ENCODE results near the gene ANKDD1B.

Gene ANKDD1B

GRCh38 chr5:75627801-75628200 lies 16.5 kb downstream of the ANKDD1B start:
- no peak overlapping the region for H3K27ac ChIP-seq
- TF ChIP-seq CTCF (IDR thresholded peaks at IDR 0.05), result no peak
- no peak overlapping the region for H3K4me3 ChIP-seq
- DNase-seq (ENCODE audit: low spot score), result no peak

- Histone ChIP-seq H3K4me3 (no peak overlapping the region), H3K27ac (no peak overlapping the region)
- no peak for TF ChIP-seq CTCF (IDR thresholded peaks at IDR 0.05)
- DNase-seq (ENCODE audit: low spot score), result no peak
Measured at GRCh38 chr5:75630875-75631274, 19.6 kb downstream of the ANKDD1B start.

DNA sequence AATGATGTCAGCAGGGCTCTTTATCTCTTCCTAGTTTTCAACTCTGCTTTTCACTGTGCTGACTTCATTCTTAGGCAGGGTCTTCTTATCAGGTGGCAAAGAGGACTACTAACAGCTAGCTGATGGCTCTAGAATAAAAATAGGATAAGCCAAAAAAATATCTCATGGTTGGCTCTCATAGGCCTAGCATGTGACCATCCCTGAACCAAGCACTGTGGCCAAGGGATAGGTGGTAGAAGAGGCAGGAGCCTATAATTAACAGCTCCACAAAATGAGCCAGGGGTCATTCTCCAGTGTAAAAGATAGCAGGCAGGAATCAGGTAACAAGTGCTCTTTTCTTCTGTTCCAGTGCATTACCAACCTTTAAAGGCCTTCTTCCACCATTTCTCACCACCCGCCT lies 21.1 kb downstream of the ANKDD1B start:
- TF ChIP-seq CTCF (IDR thresholded peaks at IDR 0.05), result no peak
- no peak for DNase-seq (ENCODE audit: low spot score)
- Histone ChIP-seq H3K27ac (no peak overlapping the region), H3K4me3 (no peak overlapping the region)

DNA sequence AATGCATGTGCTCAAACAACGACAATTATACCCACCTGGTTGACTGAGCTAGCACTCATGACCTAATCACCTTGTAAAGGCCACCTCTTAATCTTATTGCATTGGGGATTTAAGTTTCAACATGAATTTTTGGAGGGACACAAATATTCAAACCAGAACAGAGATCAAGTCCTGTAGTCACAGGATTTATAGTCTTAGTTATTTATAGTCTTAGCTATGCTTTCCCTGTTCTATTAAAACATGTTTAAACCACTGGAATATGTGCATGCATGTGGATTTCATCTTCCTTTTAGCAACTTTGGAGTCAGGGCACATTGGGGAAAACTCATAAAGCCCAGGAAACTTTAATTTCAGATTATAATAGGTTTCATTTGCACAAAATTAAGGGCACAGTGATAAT lies 26.7 kb downstream of the ANKDD1B start:
- no peak overlapping the region for H3K27ac ChIP-seq
- no peak for TF ChIP-seq CTCF (IDR thresholded peaks at IDR 0.05)
- no peak overlapping the region for H3K4me3 ChIP-seq
- no peak for DNase-seq (ENCODE audit: low spot score)

DNA sequence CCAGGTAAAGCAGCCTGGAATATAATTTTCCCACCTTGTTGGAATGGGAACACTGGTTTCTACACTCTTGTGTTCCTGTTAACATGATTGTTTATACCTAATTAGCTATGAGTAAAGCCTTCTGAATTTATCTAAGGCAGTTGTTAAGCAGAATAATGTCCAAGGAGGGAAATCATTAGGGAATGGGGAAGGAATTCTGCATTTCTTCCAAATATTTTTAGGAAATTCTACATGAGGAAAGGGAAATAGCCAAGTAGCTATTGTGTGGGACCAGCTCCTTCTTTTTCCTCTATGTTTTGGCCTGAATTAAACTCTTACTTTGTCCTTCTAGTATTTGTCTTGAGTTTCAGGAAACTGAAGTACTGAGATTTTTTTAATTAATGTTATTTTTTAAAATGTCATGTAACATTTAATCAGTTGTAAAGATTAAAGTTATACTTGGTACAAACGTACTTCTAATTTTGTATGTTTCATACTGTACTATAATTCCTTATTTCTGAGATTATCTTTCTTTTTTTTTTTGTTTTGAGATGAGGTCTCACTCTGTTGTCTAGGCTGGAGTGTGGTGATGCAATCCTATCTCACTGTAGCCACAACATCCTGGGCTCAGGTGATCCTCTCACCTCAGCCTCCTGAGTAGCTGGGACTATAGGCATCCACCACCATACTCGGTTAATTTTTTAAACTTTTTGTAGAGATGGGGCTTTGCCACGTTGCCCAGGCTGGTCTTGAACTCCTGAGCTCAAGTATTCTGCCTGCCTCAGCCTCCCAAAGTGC lies 28.5 kb downstream of the ANKDD1B start:
- no peak overlapping the region for H3K27ac ChIP-seq
- no peak overlapping the region for H3K4me3 ChIP-seq
- TF ChIP-seq CTCF (IDR thresholded peaks at IDR 0.05), result no peak
- no peak for DNase-seq (ENCODE audit: low spot score)

- TF ChIP-seq CTCF (IDR thresholded peaks at IDR 0.05), result no peak
- Histone ChIP-seq H3K27ac (no peak overlapping the region), H3K4me3 (no peak overlapping the region)
- DNase-seq (ENCODE audit: low spot score), result no peak
Measured at GRCh38 chr5:75640395-75640794, 29.1 kb downstream of the ANKDD1B start.

GRCh38 chr5:75640826-75641225 lies 29.6 kb downstream of the ANKDD1B start:
- no peak for TF ChIP-seq CTCF (IDR thresholded peaks at IDR 0.05)
- DNase-seq (ENCODE audit: low spot score), result no peak
- Histone ChIP-seq H3K27ac (no peak overlapping the region), H3K4me3 (no peak overlapping the region)

Data from coronary artery (tissue), 2 donors.